HepG2 (cell line): ENCODE results near the gene RSPH9. TPM values are rescaled to one million over a fixed set of nuclear protein-coding genes. Genes with fewer than 3 reads are reported as not detected.

ENCODE experiments used
- ZNF136 ChIP-seq: sonication (generic); formaldehyde crosslinking; IDR thresholded peaks from 2 replicates; pipeline ENCODE4 v1.8.1; 2022; ENCODE audit warnings: low read depth, mild to moderate bottlenecking, moderate library complexity, missing genetic modification reagents
- ZNF232 ChIP-seq: sonication (generic); formaldehyde crosslinking; IDR thresholded peaks from 2 replicates; pipeline ENCODE4 v1.4.0; 2020; ENCODE audit warnings: missing genetic modification reagents, borderline replicate concordance
- ZNF552 ChIP-seq: sonication (generic); formaldehyde crosslinking; IDR thresholded peaks from 2 replicates; pipeline ENCODE4 v1.9.0; 2022; ENCODE audit warnings: missing genetic modification reagents, mild to moderate bottlenecking, borderline replicate concordance
- polyA plus RNA-seq, 8 experiments: library from polyadenylated mRNA; depleted of rRNA in 3 of 8; stranded (reverse) in 7 of 8; unstranded in 1 of 8; fragments of >200 nt; fragmentation: Illumina TruSeq in 4 of 8; extraction: Trizol in 4 of 8; gene quantifications; 2 replicates each; pipeline versions ENCODE4 v1.2.1 to v1.2.3, GENCODE V29; 2011 to 2016; ENCODE audit warnings: low read depth in 4 of 8, missing spikeins in 1 of 8, mixed read lengths in 1 of 8; ENCODE audit not compliant: insufficient read depth in 1 of 8
- total RNA-seq, 5 experiments: library from RNA; depleted of rRNA; stranded (reverse); fragments of >200 nt; fragmentation: Illumina TruSeq; extraction: Trizol; gene quantifications; 2 replicates each; pipeline ENCODE4 v1.2.3, GENCODE V29; 2016; ENCODE audit warnings: low read depth in 1 of 5
- TF ChIP-seq, protein P1 (sequence below): sonication (generic); formaldehyde crosslinking; IDR thresholded peaks from 2 replicates; pipeline ENCODE4 v1.5.0; 2020; ENCODE audit warnings: mild to moderate bottlenecking, missing genetic modification reagents, borderline replicate concordance
- TF ChIP-seq, protein P2 (sequence below): sonication (generic); formaldehyde crosslinking; IDR thresholded peaks from 2 replicates; pipeline ENCODE4 v1.8.1; 2022; ENCODE audit warnings: low read depth, mild to moderate bottlenecking, missing genetic modification reagents
- TF ChIP-seq, protein P3 (sequence below): sonication (generic); formaldehyde crosslinking; IDR thresholded peaks from 2 replicates; pipeline ENCODE4 v1.5.0; 2020; ENCODE audit warnings: mild to moderate bottlenecking, missing genetic modification reagents
- TF ChIP-seq, protein P4 (sequence below): sonication (generic); formaldehyde crosslinking; IDR thresholded peaks from 2 replicates; pipeline ENCODE4 v1.4.0; 2020; ENCODE audit warnings: missing genetic modification reagents, mild to moderate bottlenecking, borderline replicate concordance

RSPH9 gene
- total and polyA plus RNA-seq, 2 of the 13 experiments (the other 11 are each of a cell fraction or from before 2014, with no cell fraction given): 0.04 TPM; not detected in 1

DNA sequence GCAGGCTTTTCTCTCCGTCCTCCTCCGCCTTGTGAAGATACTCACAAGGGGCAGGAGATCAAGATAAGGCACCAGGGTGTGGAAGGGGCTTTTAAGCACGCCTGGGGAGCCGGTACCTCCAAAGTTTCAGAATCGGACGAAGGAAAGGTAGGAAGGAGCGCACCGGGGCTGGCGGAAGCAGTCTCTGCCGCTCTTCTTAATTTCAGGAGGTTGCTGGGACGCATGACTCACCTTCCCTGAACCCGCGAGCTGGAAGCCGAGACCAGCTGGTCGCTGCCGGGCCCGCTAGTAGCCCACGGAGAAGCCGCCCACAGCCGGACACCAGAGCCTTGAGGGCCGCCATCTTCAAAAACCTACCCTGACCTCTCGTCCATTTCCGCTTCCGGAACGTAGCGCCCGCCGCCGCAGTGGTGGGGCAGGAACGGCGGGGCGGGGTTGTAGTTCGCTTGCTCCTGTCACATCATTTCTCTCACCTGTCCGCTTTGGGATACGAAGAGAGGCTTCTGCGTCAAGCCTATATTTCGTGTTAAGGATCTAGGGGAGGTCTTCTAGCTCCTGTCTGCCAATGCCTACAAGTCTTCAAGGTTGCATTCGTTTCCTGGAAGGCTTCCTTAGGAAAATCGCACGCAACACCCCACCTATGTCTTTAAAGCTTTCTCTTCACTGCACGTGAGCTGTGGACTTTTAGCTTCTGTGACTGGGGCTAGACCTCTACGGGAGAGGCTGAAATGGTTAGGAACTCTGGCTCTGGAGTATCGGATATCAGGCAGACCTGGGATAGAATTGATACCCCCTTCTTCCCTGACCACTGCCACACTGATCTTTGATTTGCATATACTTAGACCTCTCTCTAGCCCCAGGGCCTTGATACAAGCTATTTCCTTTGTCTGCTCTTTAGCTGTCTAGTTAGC is 42.9 kb downstream of the RSPH9 start, which contains the start of gene MRPS18A (continued):
- TF ChIP-seq, protein P1, sequence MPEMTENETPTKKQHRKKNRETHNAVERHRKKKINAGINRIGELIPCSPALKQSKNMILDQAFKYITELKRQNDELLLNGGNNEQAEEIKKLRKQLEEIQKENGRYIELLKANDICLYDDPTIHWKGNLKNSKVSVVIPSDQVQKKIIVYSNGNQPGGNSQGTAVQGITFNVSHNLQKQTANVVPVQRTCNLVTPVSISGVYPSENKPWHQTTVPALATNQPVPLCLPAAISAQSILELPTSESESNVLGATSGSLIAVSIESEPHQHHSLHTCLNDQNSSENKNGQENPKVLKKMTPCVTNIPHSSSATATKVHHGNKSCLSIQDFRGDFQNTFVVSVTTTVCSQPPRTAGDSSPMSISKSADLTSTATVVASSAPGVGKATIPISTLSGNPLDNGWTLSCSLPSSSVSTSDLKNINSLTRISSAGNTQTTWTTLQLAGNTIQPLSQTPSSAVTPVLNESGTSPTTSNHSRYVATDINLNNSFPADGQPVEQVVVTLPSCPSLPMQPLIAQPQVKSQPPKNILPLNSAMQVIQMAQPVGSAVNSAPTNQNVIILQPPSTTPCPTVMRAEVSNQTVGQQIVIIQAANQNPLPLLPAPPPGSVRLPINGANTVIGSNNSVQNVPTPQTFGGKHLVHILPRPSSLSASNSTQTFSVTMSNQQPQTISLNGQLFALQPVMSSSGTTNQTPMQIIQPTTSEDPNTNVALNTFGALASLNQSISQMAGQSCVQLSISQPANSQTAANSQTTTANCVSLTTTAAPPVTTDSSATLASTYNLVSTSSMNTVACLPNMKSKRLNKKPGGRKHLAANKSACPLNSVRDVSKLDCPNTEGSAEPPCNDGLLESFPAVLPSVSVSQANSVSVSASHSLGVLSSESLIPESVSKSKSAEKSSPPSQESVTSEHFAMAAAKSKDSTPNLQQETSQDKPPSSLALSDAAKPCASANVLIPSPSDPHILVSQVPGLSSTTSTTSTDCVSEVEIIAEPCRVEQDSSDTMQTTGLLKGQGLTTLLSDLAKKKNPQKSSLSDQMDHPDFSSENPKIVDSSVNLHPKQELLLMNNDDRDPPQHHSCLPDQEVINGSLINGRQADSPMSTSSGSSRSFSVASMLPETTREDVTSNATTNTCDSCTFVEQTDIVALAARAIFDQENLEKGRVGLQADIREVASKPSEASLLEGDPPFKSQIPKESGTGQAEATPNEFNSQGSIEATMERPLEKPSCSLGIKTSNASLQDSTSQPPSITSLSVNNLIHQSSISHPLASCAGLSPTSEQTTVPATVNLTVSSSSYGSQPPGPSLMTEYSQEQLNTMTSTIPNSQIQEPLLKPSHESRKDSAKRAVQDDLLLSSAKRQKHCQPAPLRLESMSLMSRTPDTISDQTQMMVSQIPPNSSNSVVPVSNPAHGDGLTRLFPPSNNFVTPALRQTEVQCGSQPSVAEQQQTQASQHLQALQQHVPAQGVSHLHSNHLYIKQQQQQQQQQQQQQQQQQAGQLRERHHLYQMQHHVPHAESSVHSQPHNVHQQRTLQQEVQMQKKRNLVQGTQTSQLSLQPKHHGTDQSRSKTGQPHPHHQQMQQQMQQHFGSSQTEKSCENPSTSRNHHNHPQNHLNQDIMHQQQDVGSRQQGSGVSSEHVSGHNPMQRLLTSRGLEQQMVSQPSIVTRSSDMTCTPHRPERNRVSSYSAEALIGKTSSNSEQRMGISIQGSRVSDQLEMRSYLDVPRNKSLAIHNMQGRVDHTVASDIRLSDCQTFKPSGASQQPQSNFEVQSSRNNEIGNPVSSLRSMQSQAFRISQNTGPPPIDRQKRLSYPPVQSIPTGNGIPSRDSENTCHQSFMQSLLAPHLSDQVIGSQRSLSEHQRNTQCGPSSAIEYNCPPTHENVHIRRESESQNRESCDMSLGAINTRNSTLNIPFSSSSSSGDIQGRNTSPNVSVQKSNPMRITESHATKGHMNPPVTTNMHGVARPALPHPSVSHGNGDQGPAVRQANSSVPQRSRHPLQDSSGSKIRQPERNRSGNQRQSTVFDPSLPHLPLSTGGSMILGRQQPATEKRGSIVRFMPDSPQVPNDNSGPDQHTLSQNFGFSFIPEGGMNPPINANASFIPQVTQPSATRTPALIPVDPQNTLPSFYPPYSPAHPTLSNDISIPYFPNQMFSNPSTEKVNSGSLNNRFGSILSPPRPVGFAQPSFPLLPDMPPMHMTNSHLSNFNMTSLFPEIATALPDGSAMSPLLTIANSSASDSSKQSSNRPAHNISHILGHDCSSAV (CRISPR knock-in tag): peak; percentile 74; the same call in 1 of the 2 replicates
- TF ChIP-seq, protein P2, sequence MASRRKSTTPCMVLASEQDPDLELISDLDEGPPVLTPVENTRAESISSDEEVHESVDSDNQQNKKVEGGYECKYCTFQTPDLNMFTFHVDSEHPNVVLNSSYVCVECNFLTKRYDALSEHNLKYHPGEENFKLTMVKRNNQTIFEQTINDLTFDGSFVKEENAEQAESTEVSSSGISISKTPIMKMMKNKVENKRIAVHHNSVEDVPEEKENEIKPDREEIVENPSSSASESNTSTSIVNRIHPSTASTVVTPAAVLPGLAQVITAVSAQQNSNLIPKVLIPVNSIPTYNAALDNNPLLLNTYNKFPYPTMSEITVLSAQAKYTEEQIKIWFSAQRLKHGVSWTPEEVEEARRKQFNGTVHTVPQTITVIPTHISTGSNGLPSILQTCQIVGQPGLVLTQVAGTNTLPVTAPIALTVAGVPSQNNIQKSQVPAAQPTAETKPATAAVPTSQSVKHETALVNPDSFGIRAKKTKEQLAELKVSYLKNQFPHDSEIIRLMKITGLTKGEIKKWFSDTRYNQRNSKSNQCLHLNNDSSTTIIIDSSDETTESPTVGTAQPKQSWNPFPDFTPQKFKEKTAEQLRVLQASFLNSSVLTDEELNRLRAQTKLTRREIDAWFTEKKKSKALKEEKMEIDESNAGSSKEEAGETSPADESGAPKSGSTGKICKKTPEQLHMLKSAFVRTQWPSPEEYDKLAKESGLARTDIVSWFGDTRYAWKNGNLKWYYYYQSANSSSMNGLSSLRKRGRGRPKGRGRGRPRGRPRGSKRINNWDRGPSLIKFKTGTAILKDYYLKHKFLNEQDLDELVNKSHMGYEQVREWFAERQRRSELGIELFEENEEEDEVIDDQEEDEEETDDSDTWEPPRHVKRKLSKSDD: 0 out of 2 replicates have a peak, but pooled peaks have one; percentile 9
- TF ChIP-seq ZNF136 (CRISPR knock-in tag) (no peak), ZNF232 (CRISPR knock-in tag) (no peak), ZNF552 (CRISPR knock-in tag) (no peak; the same call in 1 of the 2 replicates)
- TF ChIP-seq, protein P3, sequence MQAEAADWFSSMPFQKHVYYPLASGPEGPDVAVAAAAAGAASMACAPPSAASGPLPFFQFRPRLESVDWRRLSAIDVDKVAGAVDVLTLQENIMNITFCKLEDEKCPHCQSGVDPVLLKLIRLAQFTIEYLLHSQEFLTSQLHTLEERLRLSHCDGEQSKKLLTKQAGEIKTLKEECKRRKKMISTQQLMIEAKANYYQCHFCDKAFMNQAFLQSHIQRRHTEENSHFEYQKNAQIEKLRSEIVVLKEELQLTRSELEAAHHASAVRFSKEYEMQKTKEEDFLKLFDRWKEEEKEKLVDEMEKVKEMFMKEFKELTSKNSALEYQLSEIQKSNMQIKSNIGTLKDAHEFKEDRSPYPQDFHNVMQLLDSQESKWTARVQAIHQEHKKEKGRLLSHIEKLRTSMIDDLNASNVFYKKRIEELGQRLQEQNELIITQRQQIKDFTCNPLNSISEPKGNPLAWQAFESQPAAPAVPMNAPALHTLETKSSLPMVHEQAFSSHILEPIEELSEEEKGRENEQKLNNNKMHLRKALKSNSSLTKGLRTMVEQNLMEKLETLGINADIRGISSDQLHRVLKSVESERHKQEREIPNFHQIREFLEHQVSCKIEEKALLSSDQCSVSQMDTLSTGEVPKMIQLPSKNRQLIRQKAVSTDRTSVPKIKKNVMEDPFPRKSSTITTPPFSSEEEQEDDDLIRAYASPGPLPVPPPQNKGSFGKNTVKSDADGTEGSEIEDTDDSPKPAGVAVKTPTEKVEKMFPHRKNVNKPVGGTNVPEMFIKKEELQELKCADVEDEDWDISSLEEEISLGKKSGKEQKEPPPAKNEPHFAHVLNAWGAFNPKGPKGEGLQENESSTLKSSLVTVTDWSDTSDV: no peak
- TF ChIP-seq, protein P4, sequence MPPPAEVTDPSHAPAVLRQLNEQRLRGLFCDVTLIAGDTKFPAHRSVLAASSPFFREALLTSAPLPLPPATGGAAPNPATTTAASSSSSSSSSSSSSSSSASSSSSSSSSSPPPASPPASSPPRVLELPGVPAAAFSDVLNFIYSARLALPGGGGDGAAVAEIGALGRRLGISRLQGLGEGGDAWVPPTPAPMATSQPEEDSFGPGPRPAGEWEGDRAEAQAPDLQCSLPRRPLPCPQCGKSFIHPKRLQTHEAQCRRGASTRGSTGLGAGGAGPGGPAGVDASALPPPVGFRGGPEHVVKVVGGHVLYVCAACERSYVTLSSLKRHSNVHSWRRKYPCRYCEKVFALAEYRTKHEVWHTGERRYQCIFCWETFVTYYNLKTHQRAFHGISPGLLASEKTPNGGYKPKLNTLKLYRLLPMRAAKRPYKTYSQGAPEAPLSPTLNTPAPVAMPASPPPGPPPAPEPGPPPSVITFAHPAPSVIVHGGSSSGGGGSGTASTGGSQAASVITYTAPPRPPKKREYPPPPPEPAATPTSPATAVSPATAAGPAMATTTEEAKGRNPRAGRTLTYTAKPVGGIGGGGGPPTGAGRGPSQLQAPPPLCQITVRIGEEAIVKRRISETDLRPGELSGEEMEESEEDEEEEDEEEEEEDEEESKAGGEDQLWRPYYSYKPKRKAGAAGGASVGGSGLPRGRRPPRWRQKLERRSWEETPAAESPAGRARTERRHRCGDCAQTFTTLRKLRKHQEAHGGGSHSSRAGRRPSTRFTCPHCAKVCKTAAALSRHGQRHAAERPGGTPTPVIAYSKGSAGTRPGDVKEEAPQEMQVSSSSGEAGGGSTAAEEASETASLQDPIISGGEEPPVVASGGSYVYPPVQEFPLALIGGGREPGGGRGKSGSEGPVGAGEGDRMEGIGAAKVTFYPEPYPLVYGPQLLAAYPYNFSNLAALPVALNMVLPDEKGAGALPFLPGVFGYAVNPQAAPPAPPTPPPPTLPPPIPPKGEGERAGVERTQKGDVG: no peak
